Uterus (tissue), 4 donors: ENCODE measurements around the gene FBH1. TPM values are rescaled to one million over a fixed set of nuclear protein-coding genes. Genes with fewer than 3 reads are reported as not detected.

ENCODE experiments used
- DNase-seq, 2 donors: peaks; one replicate each; pipeline ENCODE4 v3.0.0-alpha.2; 2019 to 2020
- H3K27ac ChIP-seq, 2 donors: fragments of 200-600 bp; sonication (generic); 1 replicate in 1 of 2; 2 replicates in 1 of 2; pipeline ENCODE4 v1.5.1; 2016 to 2018
- H3K27me3 ChIP-seq, 2 donors: fragments of 200-600 bp; sonication (generic); one replicate each; pipeline ENCODE4 v1.5.1; 2018 to 2019; ENCODE audit warnings: control low read depth in 1 of 2
- H3K36me3 ChIP-seq, 2 donors: fragments of 200-600 bp; sonication (generic); one replicate each; pipeline ENCODE4 v1.5.1; 2019; ENCODE audit warnings: control low read depth in 1 of 2
- H3K4me1 ChIP-seq, 2 donors: fragments of 200-600 bp; sonication (generic); one replicate each; pipeline ENCODE4 v1.5.1; 2018 to 2019; ENCODE audit warnings: control low read depth in 1 of 2
- H3K4me3 ChIP-seq, 2 donors: fragments of 200-600 bp; sonication (generic); 1 replicate in 1 of 2; 2 replicates in 1 of 2; pipeline ENCODE4 v1.5.1; 2018 to 2019; ENCODE audit warnings: mild to moderate bottlenecking in 1 of 2
- H3K9me3 ChIP-seq, 2 donors: fragments of 200-600 bp; sonication (generic); one replicate each; pipeline ENCODE4 v1.5.1; 2019; ENCODE audit warnings: control low read depth in 1 of 2
- CTCF ChIP-seq, 4 experiments: fragments of 200-600 bp in 2 of 4; fragments of 450-650 bp in 2 of 4; sonication (generic) in 2 of 4; IDR thresholded peaks; one replicate each; pipeline ENCODE4 v1.5.1; 2016 to 2019; ENCODE audit warnings: antibody characterized with exemption in 4 of 4, mild to moderate bottlenecking in 2 of 4, moderate library complexity in 1 of 4
- POLR2A ChIP-seq, 2 donors: fragments of 450-650 bp; IDR thresholded peaks; one replicate each; pipeline ENCODE4 v1.6.1; 2016; ENCODE audit warnings: antibody characterized with exemption in 2 of 2, mild to moderate bottlenecking in 1 of 2, moderate library complexity in 1 of 2
- intact Hi-C: fragments of 100-400 bp; cut with DNase I; formaldehyde crosslinking; loops from one replicate; pipeline ENCODE4 v1.15.1; 2023; ENCODE audit warnings: low total_unique reads
- total RNA-seq, 4 donors: library from RNA; depleted of rRNA in 3 of 4; stranded (reverse); fragments of >200 nt in 3 of 4; gene quantifications; one replicate each; pipeline versions ENCODE4 v1.1.0 to v1.2.4, GENCODE V29; 2014 to 2023
- donor health status: DM: yes; HTN: yes; CAD: no.

Gene FBH1
- total RNA-seq, 4 donors from 2014 or later, result 55.0 to 119 (median 85.8) TPM

GRCh38 chr10:5937016-5937415 lies 47.0 kb downstream of the FBH1 start:
- Histone ChIP-seq H3K36me3 (no peaks in the 10 kb centered on the region), H3K27ac (no peak overlapping the region), H3K4me3 (no peak overlapping the region), H3K4me1 (peaks cover 0 to 3% of the 10 kb centered on the region in 2 donors), H3K27me3 (no peaks in the 10 kb centered on the region), H3K9me3 (no peaks in the 10 kb centered on the region)
- DNase-seq, result no peak
- TF ChIP-seq POLR2A (IDR thresholded peaks at IDR 0.05) (no peak), CTCF (IDR thresholded peaks at IDR 0.05) (no peak)
- intact Hi-C loops, result no loop called here

- Histone ChIP-seq H3K4me1 (peaks cover 0 to under 1% of the 10 kb centered on the region in 2 donors), H3K27me3 (no peaks in the 10 kb centered on the region), H3K27ac (no peak overlapping the region), H3K9me3 (no peaks in the 10 kb centered on the region), H3K4me3 (no peak overlapping the region), H3K36me3 (no peaks in the 10 kb centered on the region)
- intact Hi-C loops, result no loop called here
- DNase-seq, result no peak
- TF ChIP-seq CTCF (IDR thresholded peaks at IDR 0.05) (no peak), POLR2A (IDR thresholded peaks at IDR 0.05) (no peak)
Measured at GRCh38 chr10:5938291-5938690, 48.2 kb downstream of the FBH1 start.

DNA sequence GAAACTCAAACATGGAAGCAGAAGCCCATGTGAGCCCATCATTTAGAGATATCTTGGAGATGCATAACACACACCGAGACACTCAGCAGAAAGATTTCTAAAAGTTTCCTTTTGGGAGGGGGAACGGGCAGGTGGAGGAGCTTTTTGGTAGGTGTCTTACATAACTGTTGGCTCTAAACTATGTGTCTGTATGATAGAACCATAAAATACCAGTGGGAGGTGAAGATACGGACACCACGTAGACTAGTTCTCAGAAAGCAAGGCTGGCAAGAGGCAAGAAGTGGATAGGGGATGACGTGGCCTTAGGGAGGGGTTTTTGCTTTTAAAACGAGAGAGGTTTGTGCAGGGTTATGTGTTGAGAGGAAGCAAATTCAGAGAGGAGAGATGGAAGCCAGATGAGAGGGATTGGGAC lies 50.8 kb downstream of the FBH1 start:
- Histone ChIP-seq H3K4me3 (no peak overlapping the region), H3K27ac (peak overlapping the region; percentile 96 to 98), H3K36me3 (no peaks in the 10 kb centered on the region), H3K27me3 (no peaks in the 10 kb centered on the region), H3K9me3 (no peaks in the 10 kb centered on the region), H3K4me1 (peaks cover 6 to 19% of the 10 kb centered on the region in 2 donors)
- peak in 1 of 2 donors; percentile 50 for DNase-seq
- intact Hi-C loops, result loop anchor here (5.0 kb wide), 1 partner anchor 206 kb away; no protein-coding TSS in a partner anchor
- TF ChIP-seq CTCF (IDR thresholded peaks at IDR 0.05), result no peak
- no peak for TF ChIP-seq POLR2A (IDR thresholded peaks at IDR 0.05)

DNA sequence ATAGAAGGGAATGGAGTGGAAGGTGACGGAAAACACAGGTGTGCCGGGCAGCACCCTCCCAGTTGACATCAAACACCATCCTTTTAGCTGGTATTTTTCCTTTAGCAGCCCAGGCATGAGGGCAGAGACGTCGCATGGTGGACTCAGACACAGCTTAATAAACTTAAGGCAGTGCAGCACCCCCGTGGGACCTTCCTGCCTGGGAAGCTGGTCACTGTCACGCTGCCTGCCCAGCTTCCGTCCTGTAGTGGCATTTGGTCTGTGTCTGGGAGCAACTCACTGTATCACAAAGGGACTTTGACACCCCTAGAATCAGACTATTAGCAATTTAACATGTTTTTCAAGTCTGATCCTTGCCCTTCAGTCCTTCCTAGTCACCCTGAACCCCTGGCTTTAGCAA lies 51.5 kb downstream of the FBH1 start:
- H3K4me3 ChIP-seq, result no peak overlapping the region
- H3K4me1 ChIP-seq, result peaks cover 6 to 19% of the 10 kb centered on the region in 2 donors
- intact Hi-C loops, result loop anchor here (5.0 kb wide), 1 partner anchor 206 kb away; no protein-coding TSS in a partner anchor
- TF ChIP-seq POLR2A (IDR thresholded peaks at IDR 0.05) (no peak), CTCF (IDR thresholded peaks at IDR 0.05) (no peak)
- no peak for DNase-seq
- H3K9me3 ChIP-seq, result no peaks in the 10 kb centered on the region
- no peaks in the 10 kb centered on the region for H3K27me3 ChIP-seq
- H3K27ac ChIP-seq, result peak overlapping the region; percentile 96 to 98
- no peaks in the 10 kb centered on the region for H3K36me3 ChIP-seq

GRCh38 chr10:5942001-5942400 lies 52.0 kb downstream of the FBH1 start:
- Histone ChIP-seq H3K27ac (peak overlapping the region; percentile 96 to 98), H3K9me3 (no peaks in the 10 kb centered on the region), H3K36me3 (no peaks in the 10 kb centered on the region), H3K27me3 (no peaks in the 10 kb centered on the region), H3K4me3 (no peak overlapping the region), H3K4me1 (peaks cover 6 to 19% of the 10 kb centered on the region in 2 donors)
- intact Hi-C loops, result loop anchor here (5.0 kb wide), 1 partner anchor 205 kb away; no protein-coding TSS in a partner anchor
- TF ChIP-seq CTCF (IDR thresholded peaks at IDR 0.05) (no peak), POLR2A (IDR thresholded peaks at IDR 0.05) (no peak)
- DNase-seq, result no peak
